H9 (cell line): ENCODE data around the gene FAM9B. TPM values are rescaled to one million over a fixed set of nuclear protein-coding genes. Genes with fewer than 3 reads are reported as not detected.

Source experiments
- DNase-seq: peaks from one replicate; pipeline ENCODE4 v3.0.0-alpha.2; 2017
- H2AFZ ChIP-seq: one replicate; pipeline ENCODE4 v1.6.1; 2013; ENCODE audit warnings: mild to moderate bottlenecking, low read length, control low read depth, moderate library complexity
- H2AK5ac ChIP-seq: 2 replicates; pipeline ENCODE4 v1.6.1; 2013; ENCODE audit warnings: low read length, control low read depth, mixed read lengths; ENCODE audit not compliant: insufficient read length
- H2BK120ac ChIP-seq: one replicate; pipeline ENCODE4 v1.6.1; 2013; ENCODE audit warnings: low read depth, mild to moderate bottlenecking, low read length, control low read depth, inconsistent platforms; ENCODE audit not compliant: poor library complexity, severe bottlenecking
- H2BK12ac ChIP-seq: 2 replicates; pipeline ENCODE4 v1.6.1; 2013; ENCODE audit warnings: low read length, control low read depth, mixed read lengths, low read depth; ENCODE audit not compliant: insufficient read length
- H2BK15ac ChIP-seq: 2 replicates; pipeline ENCODE4 v1.6.1; 2013; ENCODE audit warnings: low read depth, low read length, control low read depth
- H2BK20ac ChIP-seq: one replicate; pipeline ENCODE4 v1.6.1; 2013; ENCODE audit warnings: low read depth, mild to moderate bottlenecking, low read length, control low read depth, inconsistent platforms; ENCODE audit not compliant: poor library complexity, severe bottlenecking
- H2BK5ac ChIP-seq: 2 replicates; pipeline ENCODE4 v1.6.1; 2013; ENCODE audit warnings: low read length, control low read depth, mixed read lengths; ENCODE audit not compliant: insufficient read length
- H3K14ac ChIP-seq: 2 replicates; pipeline ENCODE4 v1.6.1; 2013; ENCODE audit warnings: low read length, control low read depth; ENCODE audit not compliant: insufficient read depth
- H3K18ac ChIP-seq: 2 replicates; pipeline ENCODE4 v1.6.1; 2013; ENCODE audit warnings: low read depth, mild to moderate bottlenecking, mixed read lengths, low read length, control low read depth; ENCODE audit not compliant: insufficient read length
- H3K23ac ChIP-seq: 2 replicates; pipeline ENCODE4 v1.6.1; 2013; ENCODE audit warnings: low read length, control low read depth, mixed read lengths, low read depth; ENCODE audit not compliant: insufficient read length
- H3K23me2 ChIP-seq: 2 replicates; pipeline ENCODE4 v1.6.1; 2013; ENCODE audit warnings: low read depth, mild to moderate bottlenecking, mixed read lengths, low read length, control low read depth; ENCODE audit not compliant: insufficient read length, poor library complexity, severe bottlenecking
- H3K27ac ChIP-seq: 2 replicates; pipeline ENCODE4 v1.5.1; 2013; ENCODE audit warnings: low read length, control low read depth, mixed read lengths, low read depth; ENCODE audit not compliant: insufficient read length
- H3K27me3 ChIP-seq: 2 replicates; pipeline ENCODE4 v1.6.1; 2013; ENCODE audit warnings: low read length, control low read depth, inconsistent platforms; ENCODE audit not compliant: insufficient read depth
- H3K4ac ChIP-seq: 2 replicates; pipeline ENCODE4 v1.6.1; 2013; ENCODE audit warnings: low read depth, mild to moderate bottlenecking, control low read depth, inconsistent platforms, low read length, moderate library complexity
- H3K4me1 ChIP-seq: 2 replicates; pipeline ENCODE4 v1.6.1; 2013; ENCODE audit warnings: low read length, control low read depth, inconsistent platforms; ENCODE audit not compliant: insufficient read depth
- H3K4me2 ChIP-seq: 2 replicates; pipeline ENCODE4 v1.6.1; 2013; ENCODE audit warnings: low read length, control low read depth, mixed read lengths; ENCODE audit not compliant: insufficient read length, insufficient read depth
- H3K56ac ChIP-seq: 2 replicates; pipeline ENCODE4 v1.6.1; 2013; ENCODE audit warnings: low read depth, mild to moderate bottlenecking, mixed read lengths, low read length, control low read depth; ENCODE audit not compliant: insufficient read length
- H3K79me1 ChIP-seq: 2 replicates; pipeline ENCODE4 v1.6.1; 2013; ENCODE audit warnings: low read depth, mild to moderate bottlenecking, moderate library complexity, low read length, control low read depth, inconsistent platforms; ENCODE audit not compliant: insufficient read depth, poor library complexity, severe bottlenecking
- H3K79me2 ChIP-seq: 2 replicates; pipeline ENCODE4 v1.6.1; 2013; ENCODE audit warnings: low read length, control low read depth, inconsistent platforms; ENCODE audit not compliant: insufficient read depth
- H3K9ac ChIP-seq: 2 replicates; pipeline ENCODE4 v1.6.1; 2013; ENCODE audit warnings: low read length, control low read depth, mixed read lengths; ENCODE audit not compliant: insufficient read length; ENCODE audit errors: extremely low read depth
- H3K9me3 ChIP-seq: one replicate; pipeline ENCODE4 v1.6.1; 2013; ENCODE audit warnings: low read depth, low read length, inconsistent platforms; ENCODE audit not compliant: control insufficient read depth
- H3T11ph ChIP-seq: one replicate; pipeline ENCODE4 v1.6.1; 2013; ENCODE audit warnings: mild to moderate bottlenecking, low read length, control low read depth, inconsistent platforms
- H4K20me1 ChIP-seq: one replicate; pipeline ENCODE4 v1.6.1; 2013; ENCODE audit not compliant: control insufficient read depth, insufficient read length, insufficient read depth
- H4K5ac ChIP-seq: 2 replicates; pipeline ENCODE4 v1.6.1; 2013; ENCODE audit warnings: low read depth, mild to moderate bottlenecking, mixed read lengths, low read length, control low read depth; ENCODE audit not compliant: insufficient read length
- H4K8ac ChIP-seq: replicated peaks from 2 replicates; pipeline ENCODE4 v1.6.1; 2013; ENCODE audit warnings: low read length, control low read depth, mixed read lengths, low read depth; ENCODE audit not compliant: insufficient read length
- H4K91ac ChIP-seq: 2 replicates; pipeline ENCODE4 v1.6.1; 2013; ENCODE audit warnings: low read depth, mild to moderate bottlenecking, moderate library complexity, mixed read lengths, low read length, control low read depth; ENCODE audit not compliant: insufficient read length
- H3K27ac Mint-ChIP-seq, 3 experiments: 2 replicates in 2 of 3; 3 replicates in 1 of 3; pipeline ENCODE4 v1.8.0; 2020 to 2021; ENCODE audit warnings: mixed read lengths in 3 of 3, mild to moderate bottlenecking in 1 of 3, moderate library complexity in 1 of 3
- H3K27me3 Mint-ChIP-seq: 2 replicates; pipeline ENCODE4 v1.8.0; 2021; ENCODE audit warnings: low read depth, mild to moderate bottlenecking, moderate library complexity, mixed read lengths
- H3K36me3 Mint-ChIP-seq, 3 experiments: 2 replicates in 2 of 3; 3 replicates in 1 of 3; pipeline ENCODE4 v1.8.0; 2020 to 2021; ENCODE audit warnings: low read depth in 3 of 3, mixed read lengths in 3 of 3; ENCODE audit not compliant: insufficient read depth in 1 of 3
- H3K4me1 Mint-ChIP-seq, 2 experiments: 2 replicates each; pipeline ENCODE4 v1.8.0; 2020; ENCODE audit warnings: mixed read lengths in 2 of 2
- H3K4me3 Mint-ChIP-seq, 2 experiments: 2 replicates in 1 of 2; 3 replicates in 1 of 2; pipeline ENCODE4 v1.8.0; 2020 to 2021; ENCODE audit warnings: mild to moderate bottlenecking in 2 of 2, mixed read lengths in 2 of 2, moderate library complexity in 1 of 2
- H3K9me3 Mint-ChIP-seq, 2 experiments: 2 replicates in 1 of 2; 3 replicates in 1 of 2; pipeline ENCODE4 v1.8.0; 2020; ENCODE audit warnings: mild to moderate bottlenecking in 2 of 2, mixed read lengths in 2 of 2, moderate library complexity in 1 of 2
- CTCF ChIP-seq: fragments of 200-600 bp; sonication (generic); conservative IDR thresholded peaks from 3 replicates; pipeline ENCODE4 v1.8.0; 2021; ENCODE audit warnings: antibody characterized with exemption, mild to moderate bottlenecking
- WGBS: extraction: QIAGEN DNeasy Blood & Tissue Kit; methylation state at CpG from one replicate; pipeline ENCODE4 v1.1.7; 2013; ENCODE audit warnings: missing lambda C conversion rate, low lambda C conversion rate, mixed read lengths; ENCODE audit not compliant: insufficient read length; ENCODE audit errors: extremely low coverage; 5-methylcytosine and 5-hydroxymethylcytosine counted together
- total RNA-seq: library from RNA; stranded (reverse); gene quantifications from 2 replicates; pipeline ENCODE4 v1.2.1, GENCODE V29; 2021

FAM9B gene
- total RNA-seq, 1 experiment from 2014 or later, result not detected

- H3K27me3 ChIP-seq, result no peaks in the 10 kb centered on the region
- H2BK120ac ChIP-seq, result no peak overlapping the region
- no peaks in the 10 kb centered on the region for H4K20me1 ChIP-seq
- H3K14ac ChIP-seq, result no peak overlapping the region
- peaks cover 0 to 17% of the 10 kb centered on the region in 2 experiments; a peak in 2 of 5 replicates for H3K9me3 Mint-ChIP-seq
- no peak overlapping the region for H3T11ph ChIP-seq
- H3K4ac ChIP-seq, result no peak overlapping the region
- H2AFZ ChIP-seq, result no peak overlapping the region
- no peak overlapping the region for H3K27ac ChIP-seq
- peaks cover 2% of the 10 kb centered on the region; the same call in 1 of the 2 replicates for H3K27me3 Mint-ChIP-seq
- H3K4me3 Mint-ChIP-seq, result no peak overlapping the region
- no peak overlapping the region for H3K56ac ChIP-seq
- no peak overlapping the region for H3K9ac ChIP-seq
- H3K4me2 ChIP-seq, result no peak overlapping the region
- no peaks in the 10 kb centered on the region for H3K79me2 ChIP-seq
- no peak overlapping the region for H3K27ac Mint-ChIP-seq
- H2AK5ac ChIP-seq, result no peak overlapping the region
- no peak for TF ChIP-seq CTCF
- no peaks in the 10 kb centered on the region for H3K4me1 Mint-ChIP-seq
- no peak for DNase-seq
- no peaks in the 10 kb centered on the region for H3K79me1 ChIP-seq
- H4K91ac ChIP-seq, result no peak overlapping the region
- H4K5ac ChIP-seq, result no peak overlapping the region
- no peak overlapping the region for H3K18ac ChIP-seq
- no peak overlapping the region for H3K23ac ChIP-seq
- H4K8ac ChIP-seq, result no peak overlapping the region
- H2BK5ac ChIP-seq, result no peak overlapping the region
- WGBS, result no CpG with 5 or more reads among the region's 3 CpGs
- no peaks in the 10 kb centered on the region for H3K4me1 ChIP-seq
- no peak overlapping the region for H2BK12ac ChIP-seq
- H3K23me2 ChIP-seq, result no peaks in the 10 kb centered on the region
- no peak overlapping the region for H2BK20ac ChIP-seq
- no peaks in the 10 kb centered on the region for H3K9me3 ChIP-seq
- H3K36me3 Mint-ChIP-seq, result no peaks in the 10 kb centered on the region; a peak in 1 of 7 replicates
- no peak overlapping the region for H2BK15ac ChIP-seq
Measured at GRCh38 chrX:9050331-9050730, 16.4 kb upstream of the FAM9B start.
